Right renal pelvis (tissue), 4 donors: ENCODE measurements around the gene CUX1. TPM values are rescaled to one million over a fixed set of nuclear protein-coding genes. Genes with fewer than 3 reads are reported as not detected.
"Not testable (repeated sequence)": the region's sequence is repeated elsewhere in the genome, so short reads cannot be mapped to it uniquely, and the experiment has no call there.

Experiments used
- DNase-seq, 4 donors: peaks; one replicate each; pipeline ENCODE4 v3.0.0-alpha.2; 2013; ENCODE audit warnings: low read depth in 4 of 4, low spot score in 3 of 4, missing footprints in 1 of 4
- polyA plus RNA-seq, 4 donors: library from polyadenylated mRNA; unstranded; fragments of 120-200 nt; gene quantifications; one replicate each; pipeline ENCODE4 v1.2.1, GENCODE V29; 2013; ENCODE audit not compliant: insufficient read length in 4 of 4

CUX1 gene
- polyA plus RNA-seq, 4 donors = 93.0 to 111 (median 107) TPM

GRCh38 chr7:101852364-101852763 lies 34.9 kb downstream of the CUX1 start:
- not testable (repeated sequence) for DNase-seq

- DNase-seq = no peak
These were observed 36.3 kb downstream of the CUX1 start for GRCh38 chr7:101853684-101854083.

- DNase-seq = no peak
These were observed 36.8 kb downstream of the CUX1 start for GRCh38 chr7:101854084-101854865.

GRCh38 chr7:101856473-101857357 lies 39.3 kb downstream of the CUX1 start:
- no peak for DNase-seq

DNA sequence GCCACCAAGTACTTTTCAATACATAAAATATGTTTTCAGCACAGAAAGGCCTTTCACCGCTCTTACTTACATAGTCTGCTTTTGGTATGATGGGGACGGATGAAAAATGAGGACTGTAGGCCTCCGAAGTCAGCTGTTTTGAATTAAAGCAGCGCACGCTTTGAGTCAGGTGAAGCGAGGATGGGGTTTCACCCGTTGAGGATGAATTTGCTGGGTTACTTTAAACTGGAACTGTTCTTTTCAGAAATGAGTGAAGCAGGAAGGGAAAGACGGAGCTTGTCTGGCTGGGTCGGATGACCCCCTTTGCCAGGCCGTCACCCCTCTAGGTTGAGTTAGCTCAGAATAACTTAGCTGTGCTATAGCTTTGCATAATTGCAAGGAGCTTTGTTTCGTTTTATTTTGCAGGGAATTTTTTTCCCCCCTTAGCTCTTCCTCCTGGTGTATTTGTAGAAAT lies 40.0 kb downstream of the CUX1 start:
- DNase-seq = no peak

DNA sequence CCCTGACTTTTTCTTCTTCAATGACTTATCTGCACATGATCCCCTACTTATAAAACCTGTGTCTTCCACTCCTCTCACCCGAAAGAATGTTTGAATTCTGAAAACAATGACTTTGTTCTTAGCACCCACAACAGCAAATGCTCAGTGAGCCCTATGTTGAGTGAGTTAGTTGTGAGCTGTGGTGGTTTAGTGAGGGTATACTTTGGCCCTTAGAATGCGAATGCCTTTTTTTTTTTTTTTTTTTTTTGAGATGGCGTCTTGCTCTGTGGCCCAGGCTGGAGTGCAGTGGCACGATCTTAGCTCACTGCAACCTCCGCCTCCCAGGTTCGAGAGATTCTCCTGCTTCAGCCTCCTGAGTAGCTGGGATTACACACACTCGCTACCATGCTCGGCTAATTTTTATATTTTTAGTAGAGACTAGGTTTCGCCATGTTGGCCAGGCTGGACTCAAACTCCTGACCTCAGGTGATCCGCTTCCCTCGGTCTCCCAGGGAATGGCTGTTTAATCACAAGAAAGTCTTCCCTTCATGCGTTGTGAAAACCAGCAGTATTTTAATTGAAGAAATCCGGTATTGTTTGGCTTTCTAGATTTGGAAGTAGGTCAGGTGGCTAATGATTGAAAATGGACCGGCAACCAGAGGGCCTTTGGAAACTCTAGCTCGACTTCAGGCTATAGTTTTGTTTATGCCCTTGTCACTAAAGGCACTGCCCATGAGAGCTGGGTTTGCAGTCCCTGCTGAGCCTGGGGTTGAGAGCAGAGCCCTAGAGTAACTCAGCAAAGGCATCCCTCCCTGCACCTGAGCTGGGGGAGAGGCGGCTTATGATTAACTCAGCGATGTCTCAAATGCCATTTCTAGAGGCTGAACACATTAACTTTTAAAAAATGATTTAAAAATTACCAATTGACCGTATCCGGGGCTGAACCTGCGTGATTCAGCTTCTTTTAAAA lies 41.3 kb downstream of the CUX1 start:
- no peak for DNase-seq

DNA sequence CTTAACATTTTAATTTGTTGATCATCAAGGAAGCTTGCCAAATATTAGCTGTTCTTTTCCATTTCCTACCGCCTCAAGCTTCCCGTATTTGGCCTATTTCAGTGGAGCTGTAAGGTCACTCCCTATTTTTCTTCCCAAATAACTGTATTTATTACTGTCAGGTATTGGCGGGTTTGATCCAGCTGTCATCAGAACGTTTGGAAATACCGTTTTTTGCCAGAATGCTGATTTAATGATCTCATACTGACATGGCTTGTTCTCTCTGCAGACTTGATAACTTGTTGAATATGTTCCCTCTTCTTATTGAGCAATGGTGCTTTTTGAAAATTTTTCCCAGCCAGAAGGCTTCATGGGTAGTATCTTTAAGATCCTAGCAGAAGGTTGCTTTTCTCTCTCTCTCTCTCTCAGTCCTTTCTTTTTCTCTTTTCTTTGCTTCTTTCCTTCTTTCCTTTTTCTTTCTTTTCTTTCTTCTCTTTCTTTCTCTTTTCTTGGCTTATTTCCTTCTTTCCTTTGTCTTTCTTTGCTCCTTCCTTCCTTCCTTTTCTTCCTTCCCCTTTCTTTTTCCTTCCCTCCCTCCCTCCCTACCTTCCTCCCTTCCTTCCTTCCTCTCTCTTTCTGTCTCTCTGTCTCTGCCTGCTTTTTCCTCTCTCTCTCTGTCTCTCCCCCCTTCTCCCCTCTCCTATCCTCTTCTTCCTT lies 42.1 kb downstream of the CUX1 start:
- no peak for DNase-seq

DNA sequence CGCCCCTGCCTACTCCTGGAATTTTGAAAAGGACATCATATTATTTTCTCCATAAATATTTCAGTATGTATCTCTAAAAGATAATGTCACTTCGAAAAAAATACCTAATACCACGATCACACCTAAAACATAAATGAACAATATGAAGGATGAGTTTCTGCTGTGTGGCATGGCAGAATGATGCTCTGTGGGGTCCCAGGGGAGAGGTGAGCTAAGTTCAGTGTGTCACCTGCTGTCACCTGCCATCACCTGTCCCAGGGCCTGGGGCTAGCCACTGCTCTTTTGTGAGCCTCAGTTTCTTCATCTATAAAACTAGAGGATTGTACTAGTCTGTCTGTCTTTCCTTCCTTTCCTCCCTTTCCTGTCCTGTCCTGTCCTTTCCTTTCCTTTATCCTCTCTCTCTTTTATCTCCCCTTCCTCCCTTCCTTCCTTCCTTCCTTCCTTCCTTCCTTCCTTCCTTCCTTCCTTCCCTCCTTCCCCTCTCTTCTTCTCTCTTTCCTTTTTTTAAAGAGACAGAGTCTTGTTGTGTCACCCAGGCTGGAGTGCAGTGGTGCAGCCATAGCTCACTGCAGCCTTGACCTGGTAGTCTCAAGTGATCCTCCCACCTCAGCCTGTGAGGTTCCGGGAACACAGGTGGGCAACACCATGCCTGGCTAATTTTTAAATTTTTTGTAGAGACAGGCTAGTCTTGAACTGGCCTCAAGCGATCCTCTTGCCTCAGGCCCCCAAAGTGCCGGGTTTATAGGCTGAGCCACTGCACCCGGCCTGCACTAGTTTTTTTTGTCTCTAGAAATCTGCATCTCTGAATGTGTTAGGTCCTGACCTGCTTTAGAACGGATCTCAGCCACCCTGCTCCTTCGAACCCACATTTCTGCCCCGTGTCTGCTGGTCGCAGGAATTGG lies 43.1 kb downstream of the CUX1 start:
- DNase-seq = no peak

GRCh38 chr7:101861218-101861775 lies 43.9 kb downstream of the CUX1 start:
- no peak for DNase-seq

- no peak for DNase-seq
These were observed 45.1 kb downstream of the CUX1 start for GRCh38 chr7:101862280-101863220.

- DNase-seq = no peak
These were observed 46.2 kb downstream of the CUX1 start for GRCh38 chr7:101863598-101863997.

GRCh38 chr7:101864039-101864438 lies 46.6 kb downstream of the CUX1 start:
- DNase-seq = no peak

DNA sequence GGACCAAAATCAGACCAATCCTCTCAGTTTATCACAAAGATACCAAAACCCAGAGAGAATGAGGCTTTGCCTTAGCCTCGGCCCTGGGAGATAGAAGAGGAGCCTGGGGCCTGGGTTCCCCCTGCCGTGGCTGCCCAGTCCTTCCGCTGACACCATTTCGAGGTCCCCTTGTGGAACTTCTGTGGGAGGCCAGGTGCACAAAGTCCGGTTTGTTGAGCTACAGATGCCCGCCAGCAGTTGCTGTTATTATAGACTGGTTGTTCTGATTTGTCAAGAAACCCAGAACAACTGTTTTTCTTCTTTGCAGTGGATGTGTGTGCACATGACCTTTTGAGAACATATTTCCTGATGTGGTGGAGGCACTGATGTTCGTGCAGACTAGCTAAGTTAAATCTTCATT lies 47.6 kb downstream of the CUX1 start:
- no peak for DNase-seq

DNA sequence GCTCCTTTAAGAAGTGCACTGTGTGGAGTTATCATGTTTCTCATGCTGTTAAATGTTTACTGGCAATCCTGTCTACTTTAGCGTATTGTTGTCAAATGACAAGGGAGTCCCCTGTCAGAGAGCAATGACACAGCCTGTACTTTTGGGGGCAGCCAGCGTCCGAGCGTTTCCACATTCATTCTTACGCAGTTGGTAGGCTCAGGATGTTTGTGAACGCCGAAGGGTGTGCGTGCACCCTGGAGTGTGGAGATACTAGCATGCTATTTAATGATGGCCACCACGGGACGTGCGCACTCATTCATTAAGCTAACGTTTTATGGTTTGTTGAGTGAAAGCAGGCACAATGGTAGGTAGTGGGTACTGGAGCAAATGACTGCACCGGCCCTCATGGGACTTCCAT lies 48.0 kb downstream of the CUX1 start:
- DNase-seq = no peak

- no peak for DNase-seq
These were observed 48.9 kb downstream of the CUX1 start for GRCh38 chr7:101866328-101866727.

DNA sequence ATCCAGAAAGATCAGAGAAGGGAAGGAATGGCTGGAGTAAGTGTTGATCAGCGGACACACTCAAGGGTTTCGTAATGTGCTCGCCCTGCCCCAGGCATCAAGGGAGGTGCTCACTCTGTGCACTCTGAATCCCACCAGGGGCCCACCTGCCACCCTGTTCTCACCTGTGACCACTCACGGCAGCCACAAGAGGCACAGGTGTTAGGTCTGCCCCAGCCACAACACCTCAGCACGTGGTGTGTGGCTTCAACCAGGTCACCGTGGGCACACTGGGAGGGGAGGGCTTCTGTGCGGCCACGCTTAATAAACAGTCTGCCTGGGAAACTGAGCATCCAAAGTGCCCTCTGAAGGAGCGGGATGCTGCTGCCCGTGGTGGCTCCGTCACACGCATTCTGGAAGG lies 49.8 kb downstream of the CUX1 start:
- DNase-seq = no peak

GRCh38 chr7:101867681-101868080 lies 50.3 kb downstream of the CUX1 start:
- not testable (repeated sequence) for DNase-seq
